Body of pancreas (tissue), 4 donors: ENCODE data around the gene STAT5B.

Experiments used
- POLR2A ChIP-seq, 3 donors: fragments of 450-650 bp; IDR thresholded peaks; one replicate each; pipeline ENCODE4 v1.6.1; 2016; ENCODE audit warnings: antibody characterized with exemption in 3 of 3, mild to moderate bottlenecking in 2 of 3
- TF ChIP-seq, protein P1 (sequence below), 7 experiments: fragments of 450-650 bp in 4 of 7; fragments of 200-600 bp in 3 of 7; sonication (generic) in 3 of 7; IDR thresholded peaks; one replicate each; pipeline ENCODE4 v1.5.1; 2016 to 2019; ENCODE audit warnings: antibody characterized with exemption in 7 of 7

DNA sequence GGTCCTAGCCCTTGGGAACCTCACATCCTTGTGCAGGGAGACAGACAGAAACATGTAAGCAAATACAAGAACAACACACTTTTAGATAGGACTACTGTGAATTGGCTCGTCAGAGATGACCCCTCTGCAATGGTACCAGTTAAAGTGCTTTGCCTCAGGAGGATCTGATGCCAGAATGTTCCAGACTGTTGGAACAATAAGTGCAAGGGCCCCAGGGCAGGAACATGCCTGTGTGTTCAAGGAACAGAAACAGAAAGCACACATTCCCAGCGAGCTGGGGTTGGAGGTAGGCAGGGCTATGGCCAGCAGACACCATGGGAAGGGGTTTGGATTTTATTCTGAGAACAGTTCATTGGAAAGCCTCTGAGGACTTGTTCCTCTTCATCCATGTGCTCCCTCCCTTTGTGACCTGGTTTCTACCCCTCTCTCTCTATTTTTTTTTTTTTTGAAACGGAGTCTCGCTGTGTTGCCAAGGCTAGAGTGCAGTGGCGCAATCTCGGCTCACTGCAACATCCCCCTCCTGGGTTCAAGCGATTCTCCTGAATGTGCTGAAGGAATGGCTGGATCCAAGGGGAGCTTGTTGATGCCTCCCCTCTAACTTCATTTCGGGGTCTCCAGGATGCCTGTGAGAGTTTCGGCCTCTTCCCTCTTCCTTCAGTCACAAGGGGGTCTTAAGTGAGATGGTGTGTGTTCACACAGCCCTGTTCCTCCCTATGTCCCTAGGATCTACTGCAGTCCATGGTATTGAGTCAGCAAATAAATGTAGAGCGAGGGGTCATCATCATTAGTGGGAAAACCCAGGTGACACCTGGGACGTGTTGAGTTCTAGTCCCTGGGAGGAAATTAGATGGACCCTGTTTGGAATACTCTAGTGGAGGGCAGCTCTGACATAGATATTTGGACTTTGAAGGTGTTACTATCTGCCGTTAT is 18.5 kb upstream of the STAT5B start:
- no peak for TF ChIP-seq POLR2A (IDR thresholded peaks at IDR 0.05)
- TF ChIP-seq, protein P1, sequence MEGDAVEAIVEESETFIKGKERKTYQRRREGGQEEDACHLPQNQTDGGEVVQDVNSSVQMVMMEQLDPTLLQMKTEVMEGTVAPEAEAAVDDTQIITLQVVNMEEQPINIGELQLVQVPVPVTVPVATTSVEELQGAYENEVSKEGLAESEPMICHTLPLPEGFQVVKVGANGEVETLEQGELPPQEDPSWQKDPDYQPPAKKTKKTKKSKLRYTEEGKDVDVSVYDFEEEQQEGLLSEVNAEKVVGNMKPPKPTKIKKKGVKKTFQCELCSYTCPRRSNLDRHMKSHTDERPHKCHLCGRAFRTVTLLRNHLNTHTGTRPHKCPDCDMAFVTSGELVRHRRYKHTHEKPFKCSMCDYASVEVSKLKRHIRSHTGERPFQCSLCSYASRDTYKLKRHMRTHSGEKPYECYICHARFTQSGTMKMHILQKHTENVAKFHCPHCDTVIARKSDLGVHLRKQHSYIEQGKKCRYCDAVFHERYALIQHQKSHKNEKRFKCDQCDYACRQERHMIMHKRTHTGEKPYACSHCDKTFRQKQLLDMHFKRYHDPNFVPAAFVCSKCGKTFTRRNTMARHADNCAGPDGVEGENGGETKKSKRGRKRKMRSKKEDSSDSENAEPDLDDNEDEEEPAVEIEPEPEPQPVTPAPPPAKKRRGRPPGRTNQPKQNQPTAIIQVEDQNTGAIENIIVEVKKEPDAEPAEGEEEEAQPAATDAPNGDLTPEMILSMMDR (IDR thresholded peaks at IDR 0.05) = no peak
